Upper lobe of left lung (tissue), 6 donors: Measurements from ENCODE around the gene OXT. TPM values are rescaled to one million over a fixed set of nuclear protein-coding genes. Genes with fewer than 3 reads are reported as not detected.
A peak's percentile ranks its signal among the peaks of the same experiment; 100 is the strongest.

ENCODE experiments used
- ATAC-seq, 2 donors: fragments of 200-7000 bp; cut with Tn5 transposase; one replicate each; pipeline ENCODE4 v1.9.1; 2022; ENCODE audit warnings: mild to moderate bottlenecking in 2 of 2, moderate library complexity in 2 of 2; ENCODE audit not compliant: low FRiP score in 2 of 2
- DNase-seq, 2 donors: peaks; one replicate each; pipeline ENCODE4 v3.0.0-alpha.2; 2019 to 2020
- H3K27ac ChIP-seq, 4 donors: fragments of 200-600 bp; sonication (generic); one replicate each; pipeline ENCODE4 v1.5.1; 2016 to 2019
- H3K27me3 ChIP-seq, 4 donors: fragments of 200-600 bp; sonication (generic); one replicate each; pipeline ENCODE4 v1.5.1; 2017 to 2019
- H3K36me3 ChIP-seq, 4 donors: fragments of 200-600 bp; sonication (generic); one replicate each; pipeline ENCODE4 v1.5.1; 2016 to 2019
- H3K4me1 ChIP-seq, 4 donors: fragments of 200-600 bp; sonication (generic); one replicate each; pipeline ENCODE4 v1.5.1; 2018 to 2019
- H3K4me3 ChIP-seq, 4 donors: fragments of 200-600 bp; sonication (generic); one replicate each; pipeline ENCODE4 v1.5.1; 2017 to 2019; ENCODE audit warnings: mild to moderate bottlenecking in 2 of 4, moderate library complexity in 1 of 4
- H3K9me3 ChIP-seq, 4 donors: fragments of 200-600 bp; sonication (generic); one replicate each; pipeline ENCODE4 v1.5.1; 2018 to 2019
- CTCF ChIP-seq, 6 experiments: fragments of 450-650 bp in 4 of 6; fragments of 200-600 bp in 2 of 6; sonication (generic) in 2 of 6; IDR thresholded peaks; one replicate each; pipeline ENCODE4 v1.5.1; 2016 to 2019; ENCODE audit warnings: antibody characterized with exemption in 6 of 6
- EP300 ChIP-seq, 4 donors: sonication (generic); formaldehyde crosslinking; IDR thresholded peaks; one replicate each; pipeline ENCODE4 v1.5.1; 2017; ENCODE audit warnings: antibody characterized with exemption in 4 of 4, control low read depth in 2 of 4
- POLR2A ChIP-seq, 4 donors: fragments of 450-650 bp; IDR thresholded peaks; one replicate each; pipeline ENCODE4 v1.5.1; 2016 to 2017; ENCODE audit warnings: antibody characterized with exemption in 4 of 4, mild to moderate bottlenecking in 2 of 4
- POLR2AphosphoS5 ChIP-seq, 2 donors: sonication (generic); formaldehyde crosslinking; IDR thresholded peaks; one replicate each; pipeline ENCODE4 v1.5.1; 2017; ENCODE audit warnings: antibody characterized with exemption in 2 of 2
- WGBS, 2 donors: methylation state at CpG; one replicate each; pipeline ENCODE4 v1.1.5; 2017 to 2018; 5-methylcytosine and 5-hydroxymethylcytosine counted together
- total RNA-seq, 6 donors: library from RNA; depleted of rRNA in 4 of 6; stranded (reverse); fragments of >200 nt in 4 of 6; gene quantifications; one replicate each; pipeline versions ENCODE4 v1.1.0 to v1.2.1, GENCODE V29; 2016 to 2021
- donor health status: DM: no; HTN: no; CAD: no; lungs with moderate emphysema.
- donor health status: DM: no; HTN: yes; CAD: no; lungs with severe emphysema.

The OXT gene
- total RNA-seq, 6 donors from 2014 or later = 2.7 TPM; not detected in 5

GRCh38 chr20:3100480-3100879 lies 29.1 kb downstream of the OXT start:
- no peak for DNase-seq
- Histone ChIP-seq H3K4me3 (no peak overlapping the region), H3K27ac (no peak overlapping the region), H3K4me1 (no peaks in the 10 kb centered on the region), H3K27me3 (no peaks in the 10 kb centered on the region), H3K9me3 (no peaks in the 10 kb centered on the region), H3K36me3 (no peaks in the 10 kb centered on the region)
- 85 to 90% methylated on average over 7 of the region's 7 CpGs for WGBS, 2 donors
- TF ChIP-seq POLR2AphosphoS5 (IDR thresholded peaks at IDR 0.05) (no peak), EP300 (IDR thresholded peaks at IDR 0.05) (no peak), POLR2A (IDR thresholded peaks at IDR 0.05) (no peak), CTCF (IDR thresholded peaks at IDR 0.05) (no peak)
- ATAC-seq = no peak

GRCh38 chr20:3101251-3101650 lies 29.8 kb downstream of the OXT start:
- H3K27me3 ChIP-seq = no peaks in the 10 kb centered on the region
- no peaks in the 10 kb centered on the region for H3K4me1 ChIP-seq
- no peaks in the 10 kb centered on the region for H3K9me3 ChIP-seq
- TF ChIP-seq POLR2A (IDR thresholded peaks at IDR 0.05) (no peak), POLR2AphosphoS5 (IDR thresholded peaks at IDR 0.05) (no peak), CTCF (IDR thresholded peaks at IDR 0.05) (no peak), EP300 (IDR thresholded peaks at IDR 0.05) (no peak)
- 88 to 91% methylated on average over 6 of the region's 6 CpGs for WGBS, 2 donors
- ATAC-seq (no peak), DNase-seq (no peak)
- no peak overlapping the region for H3K27ac ChIP-seq
- no peaks in the 10 kb centered on the region for H3K36me3 ChIP-seq
- no peak overlapping the region for H3K4me3 ChIP-seq

DNA sequence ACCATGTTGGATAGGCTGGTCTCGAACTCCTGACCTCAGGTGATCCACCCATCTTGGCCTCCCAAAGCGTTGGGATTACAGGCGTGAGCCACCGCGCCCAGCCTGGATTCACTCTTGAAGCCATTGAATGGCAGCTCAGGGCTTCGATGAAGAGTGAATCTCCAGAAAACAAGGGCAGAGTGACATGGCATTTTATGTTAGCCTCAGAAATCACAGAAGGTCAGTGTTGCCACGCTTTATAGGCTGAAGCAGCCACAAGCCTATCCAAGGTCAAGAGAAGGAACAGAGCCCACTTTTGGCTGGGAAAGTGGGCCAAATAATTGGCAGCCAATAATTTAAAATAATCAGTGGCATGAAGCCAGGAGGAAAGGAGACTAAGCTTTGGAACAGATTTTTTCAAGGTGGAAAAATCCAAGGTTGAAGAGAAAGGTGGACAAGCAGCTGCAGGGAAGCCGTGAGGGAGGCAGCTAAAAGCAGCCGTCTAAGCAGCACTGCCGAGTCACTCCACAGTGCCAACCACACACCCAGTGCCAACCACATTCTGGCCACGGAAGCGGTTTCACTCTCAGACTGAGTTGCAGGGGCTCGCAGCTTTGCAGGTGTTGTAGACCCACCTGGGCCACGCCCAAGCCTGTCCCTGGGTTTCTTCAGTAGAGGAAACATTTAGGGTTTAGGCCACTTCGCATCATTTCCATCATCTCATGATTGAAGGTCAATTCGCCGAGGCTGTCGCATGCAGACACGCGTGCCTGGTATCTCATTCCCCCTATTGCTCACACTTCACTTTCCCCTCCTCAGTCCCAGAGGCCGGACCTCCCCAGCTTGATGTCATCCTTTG lies 30.5 kb downstream of the OXT start:
- 75 to 81% methylated on average over 20 to 21 of the region's 21 CpGs for WGBS, 2 donors
- Histone ChIP-seq H3K4me3 (no peak overlapping the region), H3K36me3 (peaks cover 0 to 5% (median 0%) of the 10 kb centered on the region in 4 donors), H3K27me3 (no peaks in the 10 kb centered on the region), H3K4me1 (no peaks in the 10 kb centered on the region), H3K27ac (no peak overlapping the region), H3K9me3 (no peaks in the 10 kb centered on the region)
- TF ChIP-seq CTCF (IDR thresholded peaks at IDR 0.05) = no peak
- peak in 1 of 2 donors; percentile 31 for DNase-seq
- no peak for ATAC-seq

DNA sequence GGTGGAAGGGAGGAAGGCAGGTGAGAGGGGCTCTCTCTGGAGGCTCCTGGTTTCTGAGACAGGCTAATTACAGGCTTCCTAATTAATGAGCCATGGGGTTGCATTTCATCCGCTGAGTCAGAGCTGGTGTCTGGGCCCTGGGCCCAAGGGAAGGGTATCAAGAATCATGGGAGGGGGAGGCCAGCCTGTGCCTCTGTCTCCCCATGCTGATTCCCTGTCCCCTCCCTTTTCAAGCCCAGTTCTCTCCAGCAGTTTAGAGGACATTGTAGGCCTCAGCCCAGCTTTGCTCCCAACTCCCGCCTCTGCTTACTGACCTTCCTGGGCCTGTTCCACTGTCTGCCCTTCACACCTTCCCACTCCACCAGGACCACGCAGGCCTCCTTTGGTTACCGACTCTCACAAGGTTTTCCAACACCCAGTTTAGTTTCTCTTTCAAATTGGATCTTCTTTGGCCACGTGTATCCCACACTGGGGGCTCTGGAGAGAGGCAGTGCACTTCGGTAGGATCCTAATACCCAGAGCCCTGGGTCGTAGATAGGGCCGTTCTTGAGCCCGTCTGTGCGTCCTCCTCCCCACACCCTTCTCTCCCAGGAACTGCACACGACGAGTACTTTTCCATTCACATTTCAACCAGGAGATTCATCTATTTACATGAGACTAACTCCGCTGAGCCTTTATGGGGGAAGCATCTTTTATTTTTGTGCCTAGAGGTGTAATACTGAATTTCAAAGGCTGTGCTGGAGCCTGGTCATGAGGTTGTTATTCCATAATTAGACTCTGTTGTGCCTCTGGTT lies 31.4 kb downstream of the OXT start:
- H3K27me3 ChIP-seq = no peaks in the 10 kb centered on the region
- no peaks in the 10 kb centered on the region for H3K9me3 ChIP-seq
- no peaks in the 10 kb centered on the region for H3K4me1 ChIP-seq
- WGBS, 2 donors = 78 to 85% methylated on average over 13 of the region's 13 CpGs
- no peak overlapping the region for H3K27ac ChIP-seq
- DNase-seq = no peak
- ATAC-seq = no peak
- no peak overlapping the region for H3K4me3 ChIP-seq
- H3K36me3 ChIP-seq = peaks cover 0 to 9% (median 5%) of the 10 kb centered on the region in 4 donors
- TF ChIP-seq POLR2AphosphoS5 (IDR thresholded peaks at IDR 0.05) (no peak), POLR2A (IDR thresholded peaks at IDR 0.05) (no peak), CTCF (IDR thresholded peaks at IDR 0.05) (no peak), EP300 (IDR thresholded peaks at IDR 0.05) (no peak)
